GM21529 (cell line): ENCODE measurements around the gene IL9R.
"Not testable (repeated sequence)": the region's sequence is repeated elsewhere in the genome, so short reads cannot be mapped to it uniquely, and the experiment has no call there.

Source experiments
- ATAC-seq: cut with Tn5 transposase; IDR thresholded peaks from one replicate; pipeline ENCODE4 v1.9.1; 2021; ENCODE audit not compliant: unreplicated experiment

IL9R gene

GRCh38 chrX:156029707-156030442 lies 32.4 kb downstream of the IL9R start:
- not testable (repeated sequence) for ATAC-seq

DNA sequence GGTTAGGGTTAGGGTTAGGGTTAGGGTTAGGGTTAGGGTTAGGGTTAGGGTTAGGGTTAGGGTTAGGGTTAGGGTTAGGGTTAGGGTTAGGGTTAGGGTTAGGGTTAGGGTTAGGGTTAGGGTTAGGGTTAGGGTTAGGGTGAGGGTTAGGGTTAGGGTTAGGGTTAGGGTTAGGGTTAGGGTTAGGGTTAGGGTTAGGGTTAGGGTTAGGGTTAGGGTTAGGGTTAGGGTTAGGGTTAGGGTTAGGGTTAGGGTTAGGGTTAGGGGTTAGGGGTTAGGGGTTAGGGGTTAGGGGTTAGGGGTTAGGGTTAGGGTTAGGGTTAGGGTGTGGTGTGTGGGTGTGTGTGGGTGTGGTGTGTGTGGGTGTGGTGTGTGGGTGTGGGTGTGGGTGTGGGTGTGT lies 33.0 kb downstream of the IL9R start:
- ATAC-seq, result not testable (repeated sequence)
